Vagina (tissue), 2 donors: ENCODE results near the gene DENND5B.

Experiments used
- CTCF ChIP-seq, 3 experiments: fragments of 450-650 bp in 2 of 3; fragments of 200-600 bp in 1 of 3; sonication (generic) in 1 of 3; IDR thresholded peaks; one replicate each; pipeline ENCODE4 v1.5.1; 2017 to 2019; ENCODE audit warnings: antibody characterized with exemption in 3 of 3, mild to moderate bottlenecking in 2 of 3, moderate library complexity in 2 of 3
- POLR2AphosphoS5 ChIP-seq, 2 donors: sonication (generic); formaldehyde crosslinking; IDR thresholded peaks; one replicate each; pipeline ENCODE4 v1.9.0; 2017; ENCODE audit warnings: antibody characterized with exemption in 2 of 2, mild to moderate bottlenecking in 2 of 2, low read depth in 1 of 2; ENCODE audit not compliant: insufficient read depth in 1 of 2

DNA sequence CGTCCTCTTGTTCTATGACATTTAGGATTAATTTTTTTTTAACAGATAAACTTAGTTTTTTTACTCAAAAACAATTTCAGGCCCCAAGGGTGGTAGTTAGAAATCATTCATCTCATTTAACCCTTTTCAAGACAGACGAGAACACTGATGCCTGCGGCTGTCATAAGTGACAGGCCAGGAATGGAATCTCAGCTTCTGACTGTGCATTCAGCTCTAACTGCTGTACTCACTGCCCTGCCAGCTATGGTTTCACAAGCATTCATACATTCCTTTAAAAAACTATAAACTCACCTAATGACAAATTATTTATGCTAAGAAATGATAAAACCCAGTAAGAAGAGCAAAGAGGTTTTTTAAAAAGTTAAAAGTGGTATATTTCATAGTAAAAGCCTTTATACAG lies 8.8 kb downstream of the DENND5B start:
- no peak for TF ChIP-seq CTCF (IDR thresholded peaks at IDR 0.05)
- no peak for TF ChIP-seq POLR2AphosphoS5 (IDR thresholded peaks at IDR 0.05; ENCODE audit: insufficient read depth in 1 of 2, low read depth in 1 of 2)
